ENCODE measurements around the gene DCAF11. TPM values are rescaled to one million over a fixed set of nuclear protein-coding genes. Genes with fewer than 3 reads are reported as not detected.

Gene DCAF11
- total RNA-seq, 4 donors from 2014 or later = 50.1 to 76.0 (median 54.4) TPM

GRCh38 chr14:24085215-24085614, 29.4 kb upstream of the DCAF11 start:
- DNase-seq (ENCODE audit: low spot score) (no peak), ATAC-seq (ENCODE audit: low FRiP score) (no peak)
- TF ChIP-seq, protein P1, sequence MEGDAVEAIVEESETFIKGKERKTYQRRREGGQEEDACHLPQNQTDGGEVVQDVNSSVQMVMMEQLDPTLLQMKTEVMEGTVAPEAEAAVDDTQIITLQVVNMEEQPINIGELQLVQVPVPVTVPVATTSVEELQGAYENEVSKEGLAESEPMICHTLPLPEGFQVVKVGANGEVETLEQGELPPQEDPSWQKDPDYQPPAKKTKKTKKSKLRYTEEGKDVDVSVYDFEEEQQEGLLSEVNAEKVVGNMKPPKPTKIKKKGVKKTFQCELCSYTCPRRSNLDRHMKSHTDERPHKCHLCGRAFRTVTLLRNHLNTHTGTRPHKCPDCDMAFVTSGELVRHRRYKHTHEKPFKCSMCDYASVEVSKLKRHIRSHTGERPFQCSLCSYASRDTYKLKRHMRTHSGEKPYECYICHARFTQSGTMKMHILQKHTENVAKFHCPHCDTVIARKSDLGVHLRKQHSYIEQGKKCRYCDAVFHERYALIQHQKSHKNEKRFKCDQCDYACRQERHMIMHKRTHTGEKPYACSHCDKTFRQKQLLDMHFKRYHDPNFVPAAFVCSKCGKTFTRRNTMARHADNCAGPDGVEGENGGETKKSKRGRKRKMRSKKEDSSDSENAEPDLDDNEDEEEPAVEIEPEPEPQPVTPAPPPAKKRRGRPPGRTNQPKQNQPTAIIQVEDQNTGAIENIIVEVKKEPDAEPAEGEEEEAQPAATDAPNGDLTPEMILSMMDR (IDR thresholded peaks at IDR 0.05) = no peak

DNA sequence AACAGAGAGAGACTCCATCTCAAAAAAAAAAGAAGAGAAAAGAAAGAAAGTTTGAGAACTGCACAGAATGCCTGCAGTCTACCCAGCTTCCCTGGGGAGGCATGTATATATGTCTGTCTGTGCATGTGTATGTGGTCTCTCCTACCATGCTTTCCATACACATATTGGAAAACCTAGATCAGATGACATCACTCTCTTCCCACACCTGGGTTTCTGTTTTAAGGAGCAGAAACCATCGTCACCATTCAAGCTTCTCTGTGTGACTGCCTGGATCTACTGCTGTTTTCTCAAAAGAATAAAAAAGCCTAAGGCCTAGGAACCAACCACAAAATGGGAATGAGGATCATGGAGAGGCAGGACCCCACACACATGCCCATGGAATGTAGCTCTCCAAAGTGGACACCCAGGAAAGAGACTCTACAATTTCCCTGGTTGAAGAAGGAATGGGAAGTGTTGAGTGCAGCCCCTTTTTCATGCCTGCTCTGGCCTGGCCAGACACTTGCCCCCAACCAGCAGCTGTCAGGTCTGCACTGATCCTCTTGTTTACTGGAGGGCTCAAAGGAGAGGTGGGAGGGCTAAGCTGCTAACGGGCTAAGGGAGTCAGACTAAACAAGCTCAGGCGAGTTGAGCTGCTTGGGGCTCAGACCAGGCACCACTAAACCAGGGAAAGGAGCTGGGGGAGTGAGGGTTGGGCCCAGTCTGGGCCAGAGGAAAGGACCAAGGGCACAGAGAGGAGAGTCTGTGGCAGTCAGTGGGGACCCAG, 28.2 kb upstream of the DCAF11 start:
- DNase-seq (ENCODE audit: low spot score) (no peak), ATAC-seq (ENCODE audit: low FRiP score) (no peak)
- TF ChIP-seq, protein P1 (IDR thresholded peaks at IDR 0.05) = no peak

GRCh38 chr14:24087004-24087403, 27.6 kb upstream of the DCAF11 start:
- ATAC-seq (ENCODE audit: low FRiP score) (no peak), DNase-seq (ENCODE audit: low spot score) (no peak)
- TF ChIP-seq, protein P1 (IDR thresholded peaks at IDR 0.05) = no peak

GRCh38 chr14:24088095-24088494, 26.5 kb upstream of the DCAF11 start:
- TF ChIP-seq, protein P1 (IDR thresholded peaks at IDR 0.05) = no peak
- ATAC-seq (ENCODE audit: low FRiP score) (no peak), DNase-seq (ENCODE audit: low spot score) (no peak)

DNA sequence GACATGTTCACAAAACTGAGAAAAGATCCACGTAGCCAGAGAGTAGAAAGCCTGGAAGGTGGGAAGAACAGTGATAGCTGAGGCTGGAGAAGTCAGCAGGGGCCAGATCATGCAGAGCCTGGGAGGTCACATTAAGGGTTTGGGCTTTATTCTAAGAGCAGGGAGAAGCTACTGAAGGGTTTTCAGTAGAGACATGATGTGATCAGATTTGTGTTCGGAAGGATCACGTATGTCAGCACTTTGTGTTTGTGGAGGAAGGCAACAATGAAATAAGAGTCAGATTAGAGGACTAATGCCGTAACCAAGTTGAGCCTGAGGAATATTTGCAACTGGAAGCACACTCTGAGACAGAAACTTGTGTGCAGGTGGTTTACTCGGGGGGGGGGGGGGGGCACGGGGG, 24.7 kb upstream of the DCAF11 start:
- TF ChIP-seq, protein P1 (IDR thresholded peaks at IDR 0.05) = no peak
- ATAC-seq (ENCODE audit: low FRiP score) = no peak
- no peak for DNase-seq (ENCODE audit: low spot score)

GRCh38 chr14:24092110-24092504, 22.5 kb upstream of the DCAF11 start:
- no peak for ATAC-seq (ENCODE audit: low FRiP score)
- no peak for DNase-seq (ENCODE audit: low spot score)
- TF ChIP-seq, protein P1 (IDR thresholded peaks at IDR 0.05) = no peak

All from omental fat pad (tissue), 4 donors.